ENCODE measurements around the gene CST11. TPM values are rescaled to one million over a fixed set of nuclear protein-coding genes. Genes with fewer than 3 reads are reported as not detected.

CST11 gene
- total RNA-seq, 4 donors from 2014 or later = not detected

GRCh38 chr20:23434521-23435313, 18.0 kb downstream of the CST11 start:
- WGBS, 2 donors = 91 to 92% methylated on average over 7 of the region's 7 CpGs
- DNase-seq (ENCODE audit: low spot score in 2 of 2) = no peak
- intact Hi-C loops (cut with DNase I; ENCODE audit: low total_unique reads) = no loop called here
- H3K4me3 ChIP-seq (ENCODE audit: low read depth, poor library complexity, severe bottlenecking) = no peak overlapping the region
- no peak for TF ChIP-seq POLR2A (IDR thresholded peaks at IDR 0.05)
- no peak for TF ChIP-seq CTCF (IDR thresholded peaks at IDR 0.05)

- intact Hi-C loops (cut with DNase I; ENCODE audit: low total_unique reads) = no loop called here
- TF ChIP-seq CTCF (IDR thresholded peaks at IDR 0.05) = no peak
- TF ChIP-seq POLR2A (IDR thresholded peaks at IDR 0.05) = no peak
- no peak for DNase-seq (ENCODE audit: low spot score in 2 of 2)
- WGBS, 2 donors = 71 to 85% methylated on average over 3 of the region's 3 CpGs
- H3K4me3 ChIP-seq (ENCODE audit: low read depth, poor library complexity, severe bottlenecking) = no peak overlapping the region
Measured at GRCh38 chr20:23433628-23434027, 19.0 kb downstream of the CST11 start.

DNA sequence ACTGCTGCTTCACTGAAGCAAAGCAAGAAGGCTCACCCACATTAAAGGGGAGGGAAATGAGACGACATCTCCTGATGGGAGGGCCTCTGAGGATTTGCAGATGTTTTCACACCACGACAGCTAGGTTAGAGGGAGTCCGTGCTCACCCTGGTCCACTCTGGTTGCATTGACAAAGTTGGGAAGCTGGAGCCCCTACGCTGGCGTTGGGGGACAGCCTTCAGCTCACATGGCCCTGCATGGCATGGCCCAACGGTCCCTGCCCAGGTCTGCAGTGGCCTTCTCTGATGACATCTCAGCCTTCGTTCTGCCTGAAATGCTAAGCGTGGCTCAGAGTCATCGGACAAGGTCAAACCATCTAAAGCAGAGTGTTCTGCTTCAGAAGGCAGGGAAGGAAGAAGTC, 27.5 kb downstream of the CST11 start:
- intact Hi-C loops (cut with DNase I; ENCODE audit: low total_unique reads) = no loop called here
- DNase-seq (ENCODE audit: low spot score in 2 of 2) = no peak
- WGBS, 2 donors = 86 to 90% methylated on average over 9 of the region's 9 CpGs
- TF ChIP-seq CTCF (IDR thresholded peaks at IDR 0.05) = no peak
- TF ChIP-seq POLR2A (IDR thresholded peaks at IDR 0.05) = no peak
- H3K4me3 ChIP-seq (ENCODE audit: low read depth, poor library complexity, severe bottlenecking) = no peak overlapping the region

DNA sequence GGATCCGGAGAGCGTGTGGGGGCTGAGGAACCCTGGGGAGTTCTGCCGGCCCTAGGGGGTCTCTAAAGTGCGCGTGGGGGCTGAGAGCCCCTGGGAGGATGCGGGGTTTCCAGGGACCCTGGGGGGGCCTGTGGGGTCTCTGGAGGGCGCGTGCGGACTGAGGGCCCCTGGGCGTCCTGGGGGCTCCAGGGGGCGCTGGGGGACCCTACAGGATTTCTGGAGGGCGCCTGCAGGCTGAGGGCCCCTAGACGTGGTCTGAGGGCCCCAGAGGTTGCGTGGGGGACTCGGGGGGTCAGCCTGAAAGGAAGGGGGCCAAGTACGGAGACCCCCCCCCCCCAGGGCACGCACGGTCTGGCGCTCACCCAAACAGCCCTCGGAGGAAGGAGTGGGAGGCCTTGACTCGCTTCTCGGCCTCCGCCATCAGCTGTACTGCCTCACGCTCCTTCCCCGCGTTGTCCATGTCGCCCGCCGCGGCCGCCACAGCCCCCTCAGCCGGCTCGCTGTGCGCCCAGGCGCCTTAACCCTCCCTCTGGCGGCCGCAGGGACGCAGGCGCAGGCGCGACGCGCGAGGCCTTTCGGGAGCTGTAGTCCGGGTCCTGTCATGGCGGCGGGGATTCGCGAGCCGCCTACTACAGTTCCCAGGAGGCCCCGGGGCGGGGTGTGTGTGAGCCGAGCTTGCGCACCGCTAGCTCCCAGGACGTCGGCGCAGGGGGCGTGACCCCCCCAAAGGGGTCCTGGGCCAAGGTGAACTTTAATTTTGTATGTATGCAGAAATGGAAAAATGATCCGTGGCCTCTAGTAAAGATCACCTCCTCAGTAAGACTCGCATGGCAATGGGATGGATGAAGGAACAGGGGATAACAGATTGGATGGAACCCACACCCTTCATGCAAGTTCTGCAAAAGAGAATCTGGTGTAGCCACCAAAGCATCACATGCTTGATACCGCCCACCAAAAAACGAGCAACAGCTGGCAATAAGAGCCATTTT, 31.4 kb downstream of the CST11 start, which contains the start of gene NAPB:
TSS of gene NAPB (minus strand) at position 546 of the 989 bp plus-strand sequence. CDS start at position 460, 86 bp downstream.
- WGBS, 2 donors = 1% methylated on average over 33 to 48 of the region's 64 CpGs
- peak within 1 kb of the TSS; percentile 91 for H3K4me3 ChIP-seq (ENCODE audit: low read depth, poor library complexity, severe bottlenecking)
- TF ChIP-seq POLR2A (IDR thresholded peaks at IDR 0.05) = no peak
- no peak for TF ChIP-seq CTCF (IDR thresholded peaks at IDR 0.05)
- intact Hi-C loops (cut with DNase I; ENCODE audit: low total_unique reads) = no loop called here
- DNase-seq (ENCODE audit: low spot score in 2 of 2) = peak; percentile 92 to 98

DNA sequence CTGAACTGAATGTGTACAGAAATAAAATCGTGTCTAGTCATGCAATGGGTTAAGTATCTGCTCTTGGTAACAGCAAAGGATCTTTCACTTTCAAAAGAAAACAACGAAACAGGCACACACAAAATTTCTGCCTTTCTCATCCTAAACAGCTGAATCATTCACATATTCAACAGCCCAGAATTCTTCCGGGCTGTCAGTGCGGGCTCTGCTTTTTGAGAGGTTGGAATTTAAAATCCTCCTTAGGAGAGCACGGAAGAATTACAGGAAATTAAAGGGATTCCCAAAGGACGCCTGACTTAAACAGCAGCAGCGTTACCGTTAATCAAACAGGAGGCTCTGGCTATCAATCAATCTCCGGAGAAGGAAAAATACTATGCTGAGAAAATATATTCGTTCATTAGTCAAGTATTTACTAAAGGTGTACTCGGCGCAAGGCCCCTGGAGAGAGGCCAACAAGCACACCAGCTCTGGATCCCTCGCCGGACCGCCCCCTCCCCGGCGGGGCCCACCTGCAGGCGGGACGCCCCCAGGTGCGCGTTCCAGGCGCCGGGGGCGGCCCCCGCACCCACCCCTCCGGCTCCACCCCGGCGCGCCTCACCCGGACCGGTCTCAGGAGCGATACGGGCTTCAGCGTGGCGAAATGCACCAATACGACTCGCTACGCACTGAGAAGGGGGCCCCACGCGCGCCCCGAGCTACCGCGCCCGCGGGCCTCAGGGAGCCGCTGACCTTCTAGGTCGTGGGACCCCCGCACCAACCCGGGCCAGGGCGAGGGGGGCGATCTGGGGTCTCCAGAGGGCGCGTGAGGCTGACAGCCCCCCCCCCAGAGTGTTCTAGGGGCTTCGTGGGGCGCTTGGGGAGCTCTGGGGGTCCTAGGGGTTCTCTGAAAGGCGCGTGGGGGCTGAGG, 32.4 kb downstream of the CST11 start:
- peak; percentile 24 to 89 for DNase-seq (ENCODE audit: low spot score in 2 of 2)
- WGBS, 2 donors = 0 to 1% methylated on average over 30 to 35 of the region's 58 CpGs
- TF ChIP-seq CTCF (IDR thresholded peaks at IDR 0.05) (no peak), POLR2A (IDR thresholded peaks at IDR 0.05) (no peak)
- intact Hi-C loops (cut with DNase I; ENCODE audit: low total_unique reads) = loop anchor here (10.0 kb wide), 1 partner anchor 1625 kb away; no protein-coding TSS in a partner anchor
- H3K4me3 ChIP-seq (ENCODE audit: low read depth, poor library complexity, severe bottlenecking) = peak overlapping the region; percentile 91

All from lower leg skin (tissue), 4 donors.